IMR-90 (cell line): ENCODE data around the gene PRMT5. TPM values are rescaled to one million over a fixed set of nuclear protein-coding genes. Genes with fewer than 3 reads are reported as not detected.

Experiments used
- ATAC-seq: fragments of 200-7000 bp; cut with Tn5 transposase; 2 replicates; pipeline ENCODE4 v1.9.1; 2020; ENCODE audit warnings: low read depth, mild to moderate bottlenecking, moderate library complexity
- BruUV-seq: library from RNA; stranded (reverse); fragments of 400-500 nt; replicated peaks from 2 replicates; lab custom pipeline; 2021; lab: Mats Ljungman, UMichigan
- CTCF ChIA-PET: fragments of 300-600 bp; formaldehyde crosslinking; extraction: SDS; loops from one replicate; lab custom pipeline; 2021; ENCODE audit warnings: antibody characterized with exemption; lab: Yijun Ruan, JAX
- POLR2A ChIA-PET: fragments of 300-600 bp; sonication (Branson Sonifier 250); formaldehyde crosslinking; loops from one replicate; lab custom pipeline; 2022; ENCODE audit warnings: antibody characterized with exemption; ENCODE audit not compliant: unreplicated experiment; lab: Charles Lee
- DNase-seq: peaks from one replicate; pipeline ENCODE4 v3.0.0; 2013
- H2AFZ ChIP-seq: replicated peaks from 2 replicates; pipeline ENCODE3; 2013; ENCODE audit warnings: low read length, mild to moderate bottlenecking; ENCODE audit not compliant: poor library complexity
- H2AK5ac ChIP-seq: 2 replicates; pipeline ENCODE4 v1.6.1; 2013; ENCODE audit warnings: low read depth, low read length, inconsistent platforms
- H2AK9ac ChIP-seq: replicated peaks from 2 replicates; pipeline ENCODE3; 2013; ENCODE audit warnings: mild to moderate bottlenecking, low read depth, low read length, moderate library complexity; ENCODE audit not compliant: poor library complexity
- H2BK120ac ChIP-seq: 2 replicates; pipeline ENCODE4 v1.6.1; 2013; ENCODE audit warnings: low read depth, low read length, inconsistent platforms
- H2BK15ac ChIP-seq: 3 replicates; pipeline ENCODE4 v1.6.1; 2013; ENCODE audit warnings: low read depth, low read length, inconsistent platforms
- H2BK20ac ChIP-seq: 2 replicates; pipeline ENCODE4 v1.6.1; 2013; ENCODE audit warnings: low read depth, mild to moderate bottlenecking, inconsistent platforms, low read length, moderate library complexity
- H2BK5ac ChIP-seq: 2 replicates; pipeline ENCODE4 v1.6.1; 2013; ENCODE audit warnings: mild to moderate bottlenecking, low read depth, low read length, inconsistent platforms; ENCODE audit not compliant: poor library complexity, severe bottlenecking
- H3K14ac ChIP-seq: replicated peaks from 2 replicates; pipeline ENCODE4 v1.6.1; 2013; ENCODE audit warnings: low read depth, low read length, inconsistent platforms
- H3K18ac ChIP-seq: 2 replicates; pipeline ENCODE4 v1.6.1; 2013; ENCODE audit warnings: low read depth, low read length, control low read depth
- H3K23ac ChIP-seq: 2 replicates; pipeline ENCODE4 v1.6.1; 2013; ENCODE audit warnings: low read depth, low read length, inconsistent platforms
- H3K27ac ChIP-seq: 2 replicates; pipeline ENCODE4 v1.5.1; 2013; ENCODE audit warnings: mild to moderate bottlenecking, control low read depth, low read length; ENCODE audit not compliant: insufficient read depth
- H3K27me3 ChIP-seq: 2 replicates; pipeline ENCODE4 v1.6.1; 2013; ENCODE audit warnings: low read length; ENCODE audit not compliant: control insufficient read depth, insufficient read depth
- H3K36me3 ChIP-seq: 2 replicates; pipeline ENCODE4 v1.6.1; 2013; ENCODE audit warnings: low read length, mixed read lengths; ENCODE audit not compliant: control insufficient read depth, insufficient read depth
- H3K4ac ChIP-seq: 2 replicates; pipeline ENCODE4 v1.6.1; 2013; ENCODE audit warnings: low read depth, low read length, inconsistent platforms
- H3K4me1 ChIP-seq: 2 replicates; pipeline ENCODE4 v1.6.1; 2013; ENCODE audit warnings: low read length, mixed read lengths; ENCODE audit not compliant: control insufficient read depth, insufficient read depth
- H3K4me2 ChIP-seq: 2 replicates; pipeline ENCODE4 v1.6.1; 2013; ENCODE audit warnings: low read depth, mild to moderate bottlenecking, control low read depth, low read length, moderate library complexity
- H3K4me3 ChIP-seq: 2 replicates; pipeline ENCODE4 v1.5.1; 2013; ENCODE audit warnings: low read depth, mild to moderate bottlenecking, control low read depth, low read length, moderate library complexity; ENCODE audit not compliant: insufficient read depth
- H3K56ac ChIP-seq: 2 replicates; pipeline ENCODE4 v1.6.1; 2013; ENCODE audit warnings: low read length, inconsistent platforms; ENCODE audit not compliant: insufficient read depth; ENCODE audit errors: extremely low read depth
- H3K79me1 ChIP-seq, 2 experiments: 2 replicates each; pipeline ENCODE4 v1.6.1; 2013; ENCODE audit warnings: low read length in 2 of 2, inconsistent platforms in 1 of 2, low read depth in 1 of 2
- H3K9ac ChIP-seq: 2 replicates; pipeline ENCODE4 v1.6.1; 2013; ENCODE audit warnings: low read depth, low read length, control low read depth
- H3K9me1 ChIP-seq: 2 replicates; pipeline ENCODE4 v1.6.1; 2013; ENCODE audit warnings: low read length, inconsistent platforms; ENCODE audit not compliant: insufficient read depth
- H3K9me3 ChIP-seq: 2 replicates; pipeline ENCODE4 v1.6.1; 2013; ENCODE audit warnings: low read length; ENCODE audit not compliant: control insufficient read depth, insufficient read depth
- H4K20me1 ChIP-seq: 2 replicates; pipeline ENCODE4 v1.6.1; 2013; ENCODE audit warnings: low read length, inconsistent platforms; ENCODE audit not compliant: insufficient read depth
- H4K5ac ChIP-seq: 2 replicates; pipeline ENCODE4 v1.6.1; 2013; ENCODE audit warnings: mild to moderate bottlenecking, low read depth, low read length, control low read depth
- H4K8ac ChIP-seq, 2 experiments: 2 replicates each; pipeline ENCODE4 v1.6.1; 2013; ENCODE audit warnings: low read depth in 2 of 2, low read length in 2 of 2, control low read depth in 1 of 2, inconsistent platforms in 1 of 2
- H4K91ac ChIP-seq: 2 replicates; pipeline ENCODE4 v1.6.1; 2013; ENCODE audit warnings: low read depth, low read length, inconsistent platforms; ENCODE audit not compliant: insufficient read depth
- BHLHE40 ChIP-seq: fragments of 150-350 bp; IDR thresholded peaks from 2 replicates; pipeline ENCODE4 v1.6.1; 2016; ENCODE audit warnings: mild to moderate bottlenecking, low read depth, low read length
- CEBPB ChIP-seq: IDR thresholded peaks from 2 replicates; pipeline ENCODE4 v1.6.1; 2012; ENCODE audit warnings: low read depth, low read length, improper control_type of control experiment
- CHD1 ChIP-seq: IDR thresholded peaks from 2 replicates; pipeline ENCODE4 v1.6.1; 2012; ENCODE audit warnings: low read depth, low read length, improper control_type of control experiment
- RAD21 ChIP-seq: IDR thresholded peaks from 2 replicates; pipeline ENCODE4 v1.6.1; 2012; ENCODE audit warnings: low read length, improper control_type of control experiment
- SMC3 ChIP-seq: fragments of 150-350 bp; IDR thresholded peaks from 2 replicates; pipeline ENCODE4 v1.6.1; 2016; ENCODE audit warnings: low read depth, mild to moderate bottlenecking, antibody characterized with exemption, low read length, moderate library complexity
- WGBS, 2 experiments: methylation state at CpG; one replicate each; pipeline versions ENCODE4 v1.1.5 to v1.1.7; 2013; ENCODE audit warnings: missing lambda C conversion rate in 2 of 2; ENCODE audit not compliant: insufficient read length in 1 of 2; ENCODE audit errors: extremely low coverage in 2 of 2; 5-methylcytosine and 5-hydroxymethylcytosine counted together
- dilution Hi-C: fragments of 300-500 bp; cut with HindIII; formaldehyde crosslinking; loops from one replicate; pipeline ENCODE4 v1.14.3; 2018; ENCODE audit warnings: low sequenced_read_pairs; ENCODE audit not compliant: unreplicated experiment
- in situ Hi-C: fragments of 300-500 bp; cut with MboI; formaldehyde crosslinking; loops from 3 replicates; pipeline ENCODE4 v1.14.3; 2019; ENCODE audit warnings: low sequenced_read_pairs, inconsistent platforms, mixed read lengths
- intact Hi-C: fragments of 100-400 bp; cut with micrococcal nuclease; formaldehyde crosslinking; loops from 2 replicates; pipeline ENCODE4 v1.10.0; 2022
- polyA plus RNA-seq, 3 experiments: library from polyadenylated mRNA; depleted of rRNA; stranded (reverse); fragments of >200 nt; gene quantifications; 2 replicates each; pipeline ENCODE4 v1.2.3, GENCODE V29; 2012; ENCODE audit warnings: low replicate concordance in 1 of 3
- total RNA-seq: library from RNA; depleted of rRNA; stranded (reverse); fragments of >200 nt; gene quantifications from 2 replicates; pipeline ENCODE4 v1.2.3, GENCODE V29; 2012
- TF ChIP-seq, protein P1 (sequence below): fragments of 150-350 bp; IDR thresholded peaks from 2 replicates; pipeline ENCODE4 v1.6.1; 2017; ENCODE audit warnings: mild to moderate bottlenecking, antibody characterized with exemption, low read length, low read depth

PRMT5 gene
- total and polyA plus RNA-seq, 2 of the 4 experiments (the other 2 are of a cell fraction) = 99.3 to 136 TPM

GRCh38 chr14:22893706-22894105 lies 35.5 kb downstream of the PRMT5 start:
- Histone ChIP-seq H2BK120ac (no peak overlapping the region), H2BK5ac (no peak overlapping the region), H3K9ac (no peak overlapping the region), H3K79me1 (peaks cover 0 to 12% of the 10 kb centered on the region in 2 experiments; a peak in 3 of 4 replicates), H3K4me2 (no peak overlapping the region), H3K27ac (no peak overlapping the region), H3K14ac (no peak overlapping the region), H3K4ac (no peak overlapping the region), H3K4me1 (peaks cover 9% of the 10 kb centered on the region), H3K4me3 (no peak overlapping the region), H4K5ac (no peak overlapping the region), H2AFZ (no peak overlapping the region), H2AK5ac (no peak overlapping the region), H3K23ac (no peak overlapping the region), H4K8ac (no peak overlapping the region), H3K27me3 (no peaks in the 10 kb centered on the region), H2BK15ac (no peak overlapping the region), H4K20me1 (no peaks in the 10 kb centered on the region), H3K56ac (no peak overlapping the region), H2BK20ac (no peak overlapping the region), H3K9me3 (no peaks in the 10 kb centered on the region), H3K36me3 (no peaks in the 10 kb centered on the region), H2AK9ac (no peak overlapping the region), H3K9me1 (peaks cover 15% of the 10 kb centered on the region), H4K91ac (no peak overlapping the region), H3K18ac (no peak overlapping the region)
- DNase-seq (no peak), ATAC-seq (no peak)
- intact Hi-C loops = loop anchor here (10.0 kb wide), 1 partner anchor 509 kb away; no protein-coding TSS in a partner anchor
- WGBS, 2 experiments = no CpG with 5 or more reads among the region's 4 CpGs
- in situ Hi-C loops = no loop called here
- dilution Hi-C loops = no loop called here
- ChIA-PET CTCF (no interaction called here), POLR2A (no interaction called here)
- TF ChIP-seq RAD21 = no peak
- no peak for TF ChIP-seq CHD1
- TF ChIP-seq BHLHE40 = no peak
- TF ChIP-seq CEBPB = no peak
- TF ChIP-seq, protein P1, sequence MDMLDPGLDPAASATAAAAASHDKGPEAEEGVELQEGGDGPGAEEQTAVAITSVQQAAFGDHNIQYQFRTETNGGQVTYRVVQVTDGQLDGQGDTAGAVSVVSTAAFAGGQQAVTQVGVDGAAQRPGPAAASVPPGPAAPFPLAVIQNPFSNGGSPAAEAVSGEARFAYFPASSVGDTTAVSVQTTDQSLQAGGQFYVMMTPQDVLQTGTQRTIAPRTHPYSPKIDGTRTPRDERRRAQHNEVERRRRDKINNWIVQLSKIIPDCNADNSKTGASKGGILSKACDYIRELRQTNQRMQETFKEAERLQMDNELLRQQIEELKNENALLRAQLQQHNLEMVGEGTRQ = no peak
- no peak for TF ChIP-seq SMC3
- no TSS peak for BruUV-seq
